Measurements from ENCODE around the gene TICRR. TPM values are rescaled to one million over a fixed set of nuclear protein-coding genes. Genes with fewer than 3 reads are reported as not detected.

TICRR gene
- total RNA-seq, 1 experiment from 2014 or later = 24.1 TPM

GRCh38 chr15:89531796-89532537 is 43.3 kb upstream of the TICRR start:
- CTCF ChIA-PET = interaction anchor here (0.7 kb wide), 1 partner anchor 288 kb away, joined by 7 read pairs; the partner anchor contains the start of gene FANCI
- Mint-ChIP-seq H3K4me1 (ENCODE audit: low read depth, unreplicated experiment) (no peaks in the 10 kb centered on the region), H3K27ac (ENCODE audit: unreplicated experiment) (no peak overlapping the region), H3K9me3 (ENCODE audit: unreplicated experiment) (peaks cover 13% of the 10 kb centered on the region), H3K4me3 (ENCODE audit: unreplicated experiment) (no peak overlapping the region), H3K36me3 (ENCODE audit: insufficient read depth, unreplicated experiment) (no peaks in the 10 kb centered on the region), H3K27me3 (ENCODE audit: insufficient read depth, unreplicated experiment) (no peaks in the 10 kb centered on the region)
- BruUV-seq (replicated peaks) = no TSS peak
- Histone ChIP-seq H3K27me3 (replicated peaks; ENCODE audit: control insufficient read depth, insufficient read depth, low read length) (no peaks in the 10 kb centered on the region), H3K36me3 (ENCODE audit: control insufficient read depth, insufficient read depth, low read length) (no peaks in the 10 kb centered on the region), H3K4me1 (no peaks in the 10 kb centered on the region), H3K9me3 (no peaks in the 10 kb centered on the region), H3K4me3 (ENCODE audit: low read depth, low read length) (no peak overlapping the region)
- no peak for TF ChIP-seq CTCF (IDR thresholded peaks at IDR 0.05; ENCODE audit: insufficient read depth in 1 of 2, low read depth in 1 of 2, low read length in 1 of 2, severe bottlenecking in 1 of 2, unreplicated experiment in 1 of 2)
- no peak for DNase-seq
- POLR2A ChIA-PET = interaction anchor here (0.6 kb wide), 1 partner anchor 493 kb away, joined by 4 read pairs; no protein-coding TSS in a partner anchor
- intact Hi-C loops (cut with micrococcal nuclease; ENCODE audit: unreplicated experiment) = no loop called here

- H3K27me3 ChIP-seq (replicated peaks; ENCODE audit: control insufficient read depth, insufficient read depth, low read length) = no peaks in the 10 kb centered on the region
- Mint-ChIP-seq H3K9me3 (ENCODE audit: unreplicated experiment) (peaks cover 14% of the 10 kb centered on the region), H3K27me3 (ENCODE audit: insufficient read depth, unreplicated experiment) (peaks cover 2% of the 10 kb centered on the region), H3K27ac (ENCODE audit: unreplicated experiment) (no peak overlapping the region), H3K4me1 (ENCODE audit: low read depth, unreplicated experiment) (no peaks in the 10 kb centered on the region), H3K4me3 (ENCODE audit: unreplicated experiment) (no peak overlapping the region), H3K36me3 (ENCODE audit: insufficient read depth, unreplicated experiment) (no peaks in the 10 kb centered on the region)
- intact Hi-C loops (cut with micrococcal nuclease; ENCODE audit: unreplicated experiment) = no loop called here
- ChIA-PET POLR2A (no interaction called here), CTCF (no interaction called here)
- TF ChIP-seq CTCF (IDR thresholded peaks at IDR 0.05; ENCODE audit: insufficient read depth in 1 of 2, low read depth in 1 of 2, low read length in 1 of 2, severe bottlenecking in 1 of 2, unreplicated experiment in 1 of 2) = no peak
- no TSS peak for BruUV-seq (replicated peaks)
- DNase-seq = no peak
- H3K36me3 ChIP-seq (ENCODE audit: control insufficient read depth, insufficient read depth, low read length) = no peaks in the 10 kb centered on the region
- H3K4me3 ChIP-seq (ENCODE audit: low read depth, low read length) = no peak overlapping the region
- no peaks in the 10 kb centered on the region for H3K9me3 ChIP-seq
- H3K4me1 ChIP-seq = no peaks in the 10 kb centered on the region
Observed at GRCh38 chr15:89533861-89534544, 41.3 kb upstream of the TICRR start.

- CTCF ChIA-PET = interaction anchor here (1.2 kb wide), 1 partner anchor 43 kb away, joined by 3 read pairs; the partner anchor contains the start of gene RHCG
- H3K36me3 Mint-ChIP-seq (ENCODE audit: insufficient read depth, unreplicated experiment) = no peaks in the 10 kb centered on the region
- no peaks in the 10 kb centered on the region for H3K27me3 ChIP-seq (replicated peaks; ENCODE audit: control insufficient read depth, insufficient read depth, low read length)
Observed at GRCh38 chr15:89539027-89539426, 36.2 kb upstream of the TICRR start.

More at GRCh38 chr15:89539027-89539426, 36.2 kb upstream of the TICRR start:
- no peak for TF ChIP-seq CTCF (IDR thresholded peaks at IDR 0.05; ENCODE audit: insufficient read depth in 1 of 2, low read depth in 1 of 2, low read length in 1 of 2, severe bottlenecking in 1 of 2, unreplicated experiment in 1 of 2)
- Mint-ChIP-seq H3K4me1 (ENCODE audit: low read depth, unreplicated experiment) (no peaks in the 10 kb centered on the region), H3K9me3 (ENCODE audit: unreplicated experiment) (peaks cover 11% of the 10 kb centered on the region), H3K27ac (ENCODE audit: unreplicated experiment) (no peak overlapping the region), H3K4me3 (ENCODE audit: unreplicated experiment) (no peak overlapping the region), H3K27me3 (ENCODE audit: insufficient read depth, unreplicated experiment) (peaks cover 12% of the 10 kb centered on the region)
- Histone ChIP-seq H3K4me3 (ENCODE audit: low read depth, low read length) (no peak overlapping the region), H3K36me3 (ENCODE audit: control insufficient read depth, insufficient read depth, low read length) (no peaks in the 10 kb centered on the region), H3K4me1 (no peaks in the 10 kb centered on the region), H3K9me3 (no peaks in the 10 kb centered on the region)
- no peak for DNase-seq
- POLR2A ChIA-PET = no interaction called here
- BruUV-seq (replicated peaks) = no TSS peak
- intact Hi-C loops (cut with micrococcal nuclease; ENCODE audit: unreplicated experiment) = no loop called here

All from Caco-2 (cell line).